ENCODE data around the gene PRKN.

DNA sequence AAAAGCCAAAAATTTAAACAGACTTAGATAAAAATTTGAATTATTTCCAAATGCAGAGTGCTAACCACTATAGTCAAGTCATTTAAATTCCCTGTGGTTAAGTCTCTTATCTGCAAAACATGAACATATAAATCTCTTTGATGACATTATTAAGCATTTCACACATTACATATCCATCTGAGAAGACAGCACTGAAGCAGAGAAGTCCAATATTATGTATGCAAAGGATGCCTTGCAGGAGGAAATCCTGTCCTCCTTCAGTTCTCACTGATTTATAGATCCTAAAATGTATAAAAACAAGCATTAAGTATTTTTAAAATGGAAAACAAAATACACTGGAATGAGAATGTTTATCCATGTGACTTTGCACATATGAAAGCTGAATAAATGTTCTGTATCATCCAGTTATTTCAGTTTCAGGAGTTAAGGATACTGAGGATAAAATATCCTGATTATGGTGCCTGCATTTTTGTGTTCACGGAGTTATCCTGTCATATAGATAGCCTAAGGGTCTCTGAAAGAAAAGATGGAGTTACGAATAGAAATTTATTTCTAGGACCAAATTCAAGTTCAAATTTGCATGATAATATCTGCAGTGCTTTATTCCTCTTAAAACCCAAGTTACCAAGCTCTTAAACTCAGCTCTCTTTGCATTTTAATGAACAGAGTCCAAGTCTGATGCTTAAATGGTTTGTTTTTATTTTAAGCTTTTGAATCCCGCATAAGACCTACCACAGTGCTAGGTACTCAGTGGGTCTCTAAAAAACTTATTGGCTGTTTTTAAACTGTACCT, 145.4 kb downstream of the PRKN start:
- TF ChIP-seq, protein P1, sequence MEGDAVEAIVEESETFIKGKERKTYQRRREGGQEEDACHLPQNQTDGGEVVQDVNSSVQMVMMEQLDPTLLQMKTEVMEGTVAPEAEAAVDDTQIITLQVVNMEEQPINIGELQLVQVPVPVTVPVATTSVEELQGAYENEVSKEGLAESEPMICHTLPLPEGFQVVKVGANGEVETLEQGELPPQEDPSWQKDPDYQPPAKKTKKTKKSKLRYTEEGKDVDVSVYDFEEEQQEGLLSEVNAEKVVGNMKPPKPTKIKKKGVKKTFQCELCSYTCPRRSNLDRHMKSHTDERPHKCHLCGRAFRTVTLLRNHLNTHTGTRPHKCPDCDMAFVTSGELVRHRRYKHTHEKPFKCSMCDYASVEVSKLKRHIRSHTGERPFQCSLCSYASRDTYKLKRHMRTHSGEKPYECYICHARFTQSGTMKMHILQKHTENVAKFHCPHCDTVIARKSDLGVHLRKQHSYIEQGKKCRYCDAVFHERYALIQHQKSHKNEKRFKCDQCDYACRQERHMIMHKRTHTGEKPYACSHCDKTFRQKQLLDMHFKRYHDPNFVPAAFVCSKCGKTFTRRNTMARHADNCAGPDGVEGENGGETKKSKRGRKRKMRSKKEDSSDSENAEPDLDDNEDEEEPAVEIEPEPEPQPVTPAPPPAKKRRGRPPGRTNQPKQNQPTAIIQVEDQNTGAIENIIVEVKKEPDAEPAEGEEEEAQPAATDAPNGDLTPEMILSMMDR (IDR thresholded peaks at IDR 0.05; ENCODE audit: poor library complexity, severe bottlenecking): no peak
- TF ChIP-seq EP300 (conservative IDR thresholded peaks at IDR 0.05; ENCODE audit: poor library complexity, severe bottlenecking) (no peak), EZH2 (IDR thresholded peaks at IDR 0.05; ENCODE audit: borderline replicate concordance, insufficient read depth, low read length, poor library complexity, severe bottlenecking) (no peak), POLR2AphosphoS5 (IDR thresholded peaks at IDR 0.05) (no peak)
- TF ChIP-seq, protein P2, sequence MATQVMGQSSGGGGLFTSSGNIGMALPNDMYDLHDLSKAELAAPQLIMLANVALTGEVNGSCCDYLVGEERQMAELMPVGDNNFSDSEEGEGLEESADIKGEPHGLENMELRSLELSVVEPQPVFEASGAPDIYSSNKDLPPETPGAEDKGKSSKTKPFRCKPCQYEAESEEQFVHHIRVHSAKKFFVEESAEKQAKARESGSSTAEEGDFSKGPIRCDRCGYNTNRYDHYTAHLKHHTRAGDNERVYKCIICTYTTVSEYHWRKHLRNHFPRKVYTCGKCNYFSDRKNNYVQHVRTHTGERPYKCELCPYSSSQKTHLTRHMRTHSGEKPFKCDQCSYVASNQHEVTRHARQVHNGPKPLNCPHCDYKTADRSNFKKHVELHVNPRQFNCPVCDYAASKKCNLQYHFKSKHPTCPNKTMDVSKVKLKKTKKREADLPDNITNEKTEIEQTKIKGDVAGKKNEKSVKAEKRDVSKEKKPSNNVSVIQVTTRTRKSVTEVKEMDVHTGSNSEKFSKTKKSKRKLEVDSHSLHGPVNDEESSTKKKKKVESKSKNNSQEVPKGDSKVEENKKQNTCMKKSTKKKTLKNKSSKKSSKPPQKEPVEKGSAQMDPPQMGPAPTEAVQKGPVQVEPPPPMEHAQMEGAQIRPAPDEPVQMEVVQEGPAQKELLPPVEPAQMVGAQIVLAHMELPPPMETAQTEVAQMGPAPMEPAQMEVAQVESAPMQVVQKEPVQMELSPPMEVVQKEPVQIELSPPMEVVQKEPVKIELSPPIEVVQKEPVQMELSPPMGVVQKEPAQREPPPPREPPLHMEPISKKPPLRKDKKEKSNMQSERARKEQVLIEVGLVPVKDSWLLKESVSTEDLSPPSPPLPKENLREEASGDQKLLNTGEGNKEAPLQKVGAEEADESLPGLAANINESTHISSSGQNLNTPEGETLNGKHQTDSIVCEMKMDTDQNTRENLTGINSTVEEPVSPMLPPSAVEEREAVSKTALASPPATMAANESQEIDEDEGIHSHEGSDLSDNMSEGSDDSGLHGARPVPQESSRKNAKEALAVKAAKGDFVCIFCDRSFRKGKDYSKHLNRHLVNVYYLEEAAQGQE (IDR thresholded peaks at IDR 0.05; ENCODE audit: borderline replicate concordance): no peak

Measured in neural cell (in vitro differentiated cells).